Measurements from ENCODE around the gene TMED1.
A peak's percentile ranks its signal among the peaks of the same experiment; 100 is the strongest.

The TMED1 gene

DNA sequence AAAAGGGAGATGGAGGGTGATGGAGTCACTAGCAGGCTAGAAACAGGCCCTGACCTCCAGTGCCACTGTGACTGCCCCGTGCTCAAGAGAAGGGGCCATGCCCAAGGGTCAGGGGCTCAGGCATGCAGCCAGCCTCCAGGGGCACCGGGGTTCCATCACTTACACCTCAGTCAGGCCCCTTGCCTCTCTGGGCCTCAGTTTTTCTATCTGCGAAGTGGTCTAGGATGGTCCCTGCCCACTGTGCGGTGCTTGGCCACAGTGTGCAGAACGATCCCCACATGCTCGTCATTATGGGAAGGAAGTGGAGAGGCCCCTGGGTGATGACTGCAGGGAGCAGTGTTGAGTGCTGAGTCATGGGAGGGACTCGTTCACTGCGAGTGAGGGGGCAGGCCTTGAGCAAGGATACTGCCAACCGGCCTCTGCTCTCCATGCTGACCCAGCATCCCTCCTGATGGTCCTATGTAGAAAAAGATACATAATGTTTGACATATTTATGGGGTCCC is 23.1 kb downstream of the TMED1 start:
- Mint-ChIP-seq H3K36me3 (ENCODE audit: low read depth) (peaks cover 29% of the 10 kb centered on the region), H3K9me3 (no peaks in the 10 kb centered on the region), H3K27ac (peak overlapping the region; percentile 84), H3K4me1 (ENCODE audit: low read depth) (peaks cover 23% of the 10 kb centered on the region), H3K27me3 (no peaks in the 10 kb centered on the region), H3K4me3 (no peak overlapping the region)

DNA sequence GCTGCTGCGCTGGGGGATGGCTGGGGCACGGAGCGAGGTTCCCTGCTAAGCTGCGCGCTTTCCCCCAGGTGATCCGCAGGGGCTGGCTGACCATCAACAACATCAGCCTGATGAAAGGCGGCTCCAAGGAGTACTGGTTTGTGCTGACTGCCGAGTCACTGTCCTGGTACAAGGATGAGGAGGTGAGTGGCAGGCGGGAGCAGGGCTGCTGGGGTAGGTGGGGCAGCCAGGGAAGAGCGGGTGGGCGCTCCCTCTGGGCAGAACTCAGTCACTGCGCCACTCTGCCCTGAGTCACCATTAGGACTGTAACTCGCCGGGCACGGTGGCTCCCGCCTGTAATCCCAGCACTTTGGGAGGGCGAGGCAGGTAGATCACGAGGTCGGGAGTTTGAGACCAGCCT is 23.8 kb downstream of the TMED1 start:
- Mint-ChIP-seq H3K27ac (peak overlapping the region; percentile 84), H3K4me1 (ENCODE audit: low read depth) (peaks cover 23% of the 10 kb centered on the region), H3K36me3 (ENCODE audit: low read depth) (peaks cover 31% of the 10 kb centered on the region), H3K9me3 (no peaks in the 10 kb centered on the region), H3K27me3 (no peaks in the 10 kb centered on the region), H3K4me3 (no peak overlapping the region)

- peaks cover 31% of the 10 kb centered on the region for H3K36me3 Mint-ChIP-seq (ENCODE audit: low read depth)
- peaks cover 23% of the 10 kb centered on the region for H3K4me1 Mint-ChIP-seq (ENCODE audit: low read depth)
- peak overlapping the region; percentile 31 for H3K27ac Mint-ChIP-seq
- no peak overlapping the region for H3K4me3 Mint-ChIP-seq
- no peaks in the 10 kb centered on the region for H3K27me3 Mint-ChIP-seq
- H3K9me3 Mint-ChIP-seq = no peaks in the 10 kb centered on the region
These were observed 24.5 kb downstream of the TMED1 start for GRCh38 chr19:10811391-10812111.

DNA sequence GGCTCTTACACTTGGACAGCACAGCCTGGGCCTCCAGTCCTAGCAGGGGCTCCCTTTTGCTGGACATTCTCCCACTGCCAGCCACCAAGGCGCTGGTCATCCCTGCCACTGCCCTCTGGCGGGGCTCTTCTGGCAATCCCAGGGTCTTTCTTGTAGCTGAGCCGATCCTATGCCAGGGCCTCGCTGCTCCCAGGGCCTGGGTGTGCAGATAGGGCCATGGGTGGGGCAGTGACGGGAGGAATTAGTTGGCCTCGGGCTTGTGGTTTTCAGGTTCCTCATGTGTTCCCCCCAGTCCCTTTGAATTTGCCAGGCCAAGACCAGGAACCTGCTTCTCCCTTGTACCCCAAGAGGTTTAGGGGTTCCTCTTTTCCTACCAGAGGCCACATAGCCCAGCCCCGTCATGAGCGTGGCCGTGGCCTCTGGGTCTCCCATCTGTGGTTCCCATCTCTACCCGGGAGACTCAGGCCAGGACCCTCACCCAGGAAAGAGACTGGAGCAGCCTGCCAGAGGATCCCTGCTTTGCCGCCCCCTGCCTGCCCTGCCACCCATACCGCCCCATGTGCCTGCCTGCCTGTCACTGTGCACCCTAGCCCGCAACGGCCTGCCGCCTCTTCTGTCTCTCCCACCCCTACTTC is 26.2 kb downstream of the TMED1 start:
- H3K9me3 Mint-ChIP-seq = no peaks in the 10 kb centered on the region
- peaks cover 23% of the 10 kb centered on the region for H3K4me1 Mint-ChIP-seq (ENCODE audit: low read depth)
- no peaks in the 10 kb centered on the region for H3K27me3 Mint-ChIP-seq
- H3K4me3 Mint-ChIP-seq = no peak overlapping the region
- peaks cover 35% of the 10 kb centered on the region for H3K36me3 Mint-ChIP-seq (ENCODE audit: low read depth)
- no peak overlapping the region for H3K27ac Mint-ChIP-seq

DNA sequence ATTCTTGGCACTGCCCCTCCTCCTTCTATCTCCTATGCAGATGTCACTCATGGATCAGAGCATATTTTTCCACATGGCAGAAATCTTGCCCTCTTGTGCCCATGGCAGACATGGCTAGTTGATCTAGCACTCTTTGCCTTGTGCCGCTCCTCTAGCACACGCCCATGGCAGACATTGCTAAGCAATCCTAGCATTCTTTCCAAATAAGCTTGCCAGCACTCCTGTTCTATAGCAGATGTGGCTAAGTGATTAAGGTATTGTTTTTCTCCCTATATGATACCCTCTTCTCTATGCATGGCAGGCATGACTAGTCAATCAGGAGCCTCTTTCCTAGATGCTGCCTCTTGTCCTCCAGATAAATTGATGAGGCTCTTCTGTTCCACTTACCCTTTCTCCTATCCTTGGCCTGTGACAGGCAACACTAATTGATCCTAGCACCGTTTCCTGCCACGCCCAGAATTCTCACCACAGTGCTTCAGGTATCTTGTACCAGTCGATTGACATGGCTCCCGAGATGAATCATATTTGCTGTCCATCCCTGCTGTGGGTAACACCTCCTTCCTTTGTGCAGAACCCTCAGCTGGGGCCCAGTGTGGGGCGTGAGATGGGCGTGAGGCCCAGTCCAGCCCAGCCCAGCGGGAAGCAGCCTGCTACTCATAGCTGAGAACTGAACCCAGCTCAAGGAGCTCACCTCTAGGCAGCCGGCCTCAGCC is 26.9 kb downstream of the TMED1 start:
- H3K9me3 Mint-ChIP-seq = no peaks in the 10 kb centered on the region
- peak overlapping the region; percentile 60 for H3K27ac Mint-ChIP-seq
- peaks cover 32% of the 10 kb centered on the region for H3K36me3 Mint-ChIP-seq (ENCODE audit: low read depth)
- peaks cover 23% of the 10 kb centered on the region for H3K4me1 Mint-ChIP-seq (ENCODE audit: low read depth)
- no peaks in the 10 kb centered on the region for H3K27me3 Mint-ChIP-seq
- no peak overlapping the region for H3K4me3 Mint-ChIP-seq

DNA sequence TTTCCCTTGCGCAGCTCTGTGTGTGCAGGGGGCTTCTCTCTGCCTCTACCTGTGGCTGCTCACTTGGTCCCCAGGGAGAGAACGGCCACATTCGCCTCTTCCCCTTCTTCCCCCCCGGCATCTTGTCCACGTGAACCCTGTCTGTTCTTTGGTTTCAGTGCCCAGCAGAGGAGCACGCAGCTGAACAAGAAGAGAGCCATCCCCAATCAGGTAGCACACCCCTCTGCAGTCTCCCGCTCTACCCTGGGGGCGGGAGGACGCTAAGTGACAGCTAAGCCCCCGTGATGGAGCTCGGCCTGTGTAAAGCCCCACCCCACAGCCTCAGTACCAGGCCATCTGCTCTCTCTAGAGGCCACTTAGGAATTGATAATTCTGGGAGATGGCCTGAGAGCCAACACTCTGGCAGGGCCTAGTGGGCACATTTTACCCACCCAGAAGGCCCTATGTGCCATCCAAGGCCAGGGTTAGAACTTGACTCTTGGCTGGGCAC is 30.2 kb downstream of the TMED1 start:
- H3K4me3 Mint-ChIP-seq = no peak overlapping the region
- H3K4me1 Mint-ChIP-seq (ENCODE audit: low read depth) = peaks cover 10% of the 10 kb centered on the region
- no peaks in the 10 kb centered on the region for H3K9me3 Mint-ChIP-seq
- no peak overlapping the region for H3K27ac Mint-ChIP-seq
- H3K36me3 Mint-ChIP-seq (ENCODE audit: low read depth) = peaks cover 38% of the 10 kb centered on the region
- no peaks in the 10 kb centered on the region for H3K27me3 Mint-ChIP-seq

DNA sequence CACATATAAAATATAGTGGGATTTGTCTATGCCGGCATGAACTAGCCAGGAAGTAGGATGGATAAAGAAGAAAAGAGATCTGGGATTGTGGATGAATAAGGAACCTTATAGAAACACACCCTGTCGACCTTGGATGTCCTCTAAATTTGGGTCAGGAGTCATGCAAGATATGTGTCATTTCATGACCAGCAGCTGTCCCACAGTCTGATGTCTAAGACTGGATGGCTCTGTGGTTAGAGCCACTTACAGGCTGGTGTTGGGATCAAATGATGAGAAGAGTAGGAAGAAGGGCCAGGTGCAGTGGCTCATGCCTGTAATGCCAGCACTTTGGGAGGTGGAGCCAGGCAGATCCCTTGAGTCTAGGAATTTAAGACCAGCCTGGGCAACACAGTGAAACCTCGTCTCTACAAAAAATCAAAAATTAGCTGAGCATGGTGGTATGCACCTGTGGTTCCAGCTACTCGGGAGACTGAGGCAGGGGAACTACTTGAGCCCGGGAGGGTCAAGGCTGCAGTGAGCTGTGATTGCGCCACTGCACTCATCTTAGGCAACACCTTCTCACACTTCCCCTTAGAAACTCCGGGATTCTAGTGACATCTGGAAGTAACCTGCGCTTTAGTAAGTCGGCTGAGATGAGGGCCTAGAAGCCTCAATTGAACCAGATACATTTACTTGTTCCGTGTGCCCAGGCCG is 30.8 kb downstream of the TMED1 start:
- H3K9me3 Mint-ChIP-seq = no peaks in the 10 kb centered on the region
- H3K36me3 Mint-ChIP-seq (ENCODE audit: low read depth) = peaks cover 44% of the 10 kb centered on the region
- H3K4me3 Mint-ChIP-seq = no peak overlapping the region
- H3K4me1 Mint-ChIP-seq (ENCODE audit: low read depth) = peaks cover 11% of the 10 kb centered on the region
- no peaks in the 10 kb centered on the region for H3K27me3 Mint-ChIP-seq
- no peak overlapping the region for H3K27ac Mint-ChIP-seq

DNA sequence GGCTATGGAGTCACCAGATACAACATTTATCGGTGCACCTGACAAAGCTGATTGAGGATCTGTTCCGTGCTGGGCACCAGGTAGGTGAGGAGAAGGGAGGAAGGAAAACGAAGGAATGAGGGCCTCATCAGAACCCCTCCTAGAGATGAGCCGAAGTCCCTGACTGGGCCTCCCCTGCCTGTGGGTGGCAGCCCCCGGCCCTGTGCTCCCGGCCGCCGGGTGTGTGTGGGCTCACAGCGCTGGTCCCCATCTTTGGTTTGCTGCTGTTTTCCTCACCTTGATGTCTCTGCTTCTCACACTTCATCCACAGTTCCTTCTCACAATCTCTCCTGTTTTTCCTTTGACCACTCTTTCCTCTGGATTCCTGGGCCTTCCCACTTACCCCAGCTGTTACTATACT is 32.8 kb downstream of the TMED1 start:
- H3K4me1 Mint-ChIP-seq (ENCODE audit: low read depth) = peaks cover 18% of the 10 kb centered on the region
- H3K27me3 Mint-ChIP-seq = no peaks in the 10 kb centered on the region
- H3K4me3 Mint-ChIP-seq = no peak overlapping the region
- H3K36me3 Mint-ChIP-seq (ENCODE audit: low read depth) = peaks cover 39% of the 10 kb centered on the region
- H3K27ac Mint-ChIP-seq = peak overlapping the region; percentile 12
- no peaks in the 10 kb centered on the region for H3K9me3 Mint-ChIP-seq

- Mint-ChIP-seq H3K36me3 (ENCODE audit: low read depth) (peaks cover 40% of the 10 kb centered on the region), H3K27ac (peak overlapping the region; percentile 12), H3K9me3 (no peaks in the 10 kb centered on the region), H3K4me3 (no peak overlapping the region), H3K4me1 (ENCODE audit: low read depth) (peaks cover 26% of the 10 kb centered on the region), H3K27me3 (no peaks in the 10 kb centered on the region)
These were observed 33.5 kb downstream of the TMED1 start for GRCh38 chr19:10802479-10802878.

- Mint-ChIP-seq H3K36me3 (ENCODE audit: low read depth) (peaks cover 45% of the 10 kb centered on the region), H3K4me1 (ENCODE audit: low read depth) (peaks cover 35% of the 10 kb centered on the region)
These were observed 35.5 kb downstream of the TMED1 start for GRCh38 chr19:10800488-10800887.

GRCh38 chr19:10797541-10798256 is 38.3 kb downstream of the TMED1 start:
- Mint-ChIP-seq H3K27me3 (no peaks in the 10 kb centered on the region), H3K27ac (peak overlapping the region; percentile 94), H3K36me3 (ENCODE audit: low read depth) (peaks cover 51% of the 10 kb centered on the region), H3K4me1 (ENCODE audit: low read depth) (peaks cover 35% of the 10 kb centered on the region), H3K9me3 (no peaks in the 10 kb centered on the region), H3K4me3 (peak overlapping the region; percentile 75)

More at GRCh38 chr19:10800488-10800887, 35.5 kb downstream of the TMED1 start:
- no peaks in the 10 kb centered on the region for H3K27me3 Mint-ChIP-seq
- no peaks in the 10 kb centered on the region for H3K9me3 Mint-ChIP-seq
- H3K27ac Mint-ChIP-seq = peak overlapping the region; percentile 58
- H3K4me3 Mint-ChIP-seq = no peak overlapping the region

- H3K27ac Mint-ChIP-seq = peak overlapping the region; percentile 94
- peaks cover 46% of the 10 kb centered on the region for H3K36me3 Mint-ChIP-seq (ENCODE audit: low read depth)
- peak overlapping the region; percentile 75 for H3K4me3 Mint-ChIP-seq
- H3K9me3 Mint-ChIP-seq = no peaks in the 10 kb centered on the region
- H3K27me3 Mint-ChIP-seq = no peaks in the 10 kb centered on the region
- H3K4me1 Mint-ChIP-seq (ENCODE audit: low read depth) = peaks cover 35% of the 10 kb centered on the region
These were observed 38.9 kb downstream of the TMED1 start for GRCh38 chr19:10797078-10797477.

GRCh38 chr19:10796653-10797052 is 39.4 kb downstream of the TMED1 start:
- peak overlapping the region; percentile 75 for H3K4me3 Mint-ChIP-seq
- peak overlapping the region; percentile 94 for H3K27ac Mint-ChIP-seq
- peaks cover 35% of the 10 kb centered on the region for H3K4me1 Mint-ChIP-seq (ENCODE audit: low read depth)
- no peaks in the 10 kb centered on the region for H3K27me3 Mint-ChIP-seq
- H3K36me3 Mint-ChIP-seq (ENCODE audit: low read depth) = peaks cover 47% of the 10 kb centered on the region
- no peaks in the 10 kb centered on the region for H3K9me3 Mint-ChIP-seq

DNA sequence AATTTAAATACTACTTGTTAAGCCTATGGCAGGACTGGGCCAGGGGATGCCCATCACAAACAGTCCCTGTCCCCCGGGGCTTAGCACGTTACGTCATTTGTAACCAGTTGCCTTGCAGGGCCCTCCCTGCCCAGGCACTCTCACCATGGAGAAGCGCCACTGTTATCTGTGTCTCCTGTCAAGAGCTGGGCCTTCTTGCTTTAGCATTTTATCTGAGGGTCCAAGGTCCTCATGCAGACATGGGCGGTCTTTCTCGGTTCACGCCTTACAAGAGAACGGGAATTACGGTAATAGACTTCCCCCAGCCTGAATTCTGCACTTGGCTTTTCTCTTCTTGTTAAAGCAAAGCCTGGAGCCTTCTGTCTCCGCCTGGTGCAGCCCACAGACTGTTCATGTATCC is 46.1 kb downstream of the TMED1 start:
- H3K27me3 Mint-ChIP-seq = no peaks in the 10 kb centered on the region
- H3K36me3 Mint-ChIP-seq (ENCODE audit: low read depth) = peaks cover 52% of the 10 kb centered on the region
- no peak overlapping the region for H3K27ac Mint-ChIP-seq
- H3K4me3 Mint-ChIP-seq = no peak overlapping the region
- no peaks in the 10 kb centered on the region for H3K4me1 Mint-ChIP-seq (ENCODE audit: low read depth)
- H3K9me3 Mint-ChIP-seq = no peaks in the 10 kb centered on the region
